ENCODE data around the gene B3GAT1.

B3GAT1 gene

DNA sequence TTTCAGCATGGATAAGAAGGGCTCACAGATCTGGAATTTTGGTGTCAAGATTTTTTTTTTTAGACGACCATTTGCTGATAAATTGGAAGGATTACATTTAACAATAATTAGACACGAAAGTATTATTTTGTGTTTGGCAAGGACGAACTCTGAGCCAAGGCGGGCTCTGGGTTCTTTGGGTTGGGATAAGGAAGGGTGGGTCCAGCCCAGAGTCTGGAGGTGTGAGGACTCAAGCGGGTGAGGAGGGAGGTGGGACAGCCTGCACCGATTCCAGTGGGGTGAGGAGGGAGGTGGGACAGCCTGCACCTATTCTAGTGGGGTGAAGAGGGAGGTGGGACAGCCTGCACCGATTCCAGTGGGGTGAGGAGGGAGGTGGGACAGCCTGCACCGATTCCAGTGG is 4.1 kb downstream of the B3GAT1 start:
- DNase-seq, result no peak

DNA sequence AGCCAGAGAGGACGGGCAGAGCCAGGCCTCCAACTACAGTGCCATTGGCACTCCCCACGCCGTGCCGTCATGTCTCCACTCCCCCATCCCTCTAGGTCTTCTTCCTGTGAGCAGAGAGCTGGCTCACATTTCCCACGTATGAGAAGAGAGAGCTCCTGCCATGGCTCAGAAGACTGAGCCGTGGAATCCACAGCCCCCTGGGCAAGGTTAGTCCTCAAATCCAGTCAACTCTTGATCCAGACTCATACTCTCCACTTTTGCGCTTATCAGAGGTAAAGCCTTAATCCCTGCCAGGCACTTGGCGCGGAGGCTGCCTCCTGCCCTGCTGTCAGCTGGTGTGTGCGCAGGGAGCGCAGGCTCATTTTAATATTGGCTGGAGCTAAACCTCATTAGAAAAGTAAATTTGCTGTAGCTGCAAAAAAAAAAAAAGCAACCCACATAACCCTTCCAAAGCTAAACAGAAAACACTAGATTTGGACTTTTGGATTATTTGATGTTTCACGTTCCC is 4.7 kb downstream of the B3GAT1 start:
- no peak for DNase-seq

DNA sequence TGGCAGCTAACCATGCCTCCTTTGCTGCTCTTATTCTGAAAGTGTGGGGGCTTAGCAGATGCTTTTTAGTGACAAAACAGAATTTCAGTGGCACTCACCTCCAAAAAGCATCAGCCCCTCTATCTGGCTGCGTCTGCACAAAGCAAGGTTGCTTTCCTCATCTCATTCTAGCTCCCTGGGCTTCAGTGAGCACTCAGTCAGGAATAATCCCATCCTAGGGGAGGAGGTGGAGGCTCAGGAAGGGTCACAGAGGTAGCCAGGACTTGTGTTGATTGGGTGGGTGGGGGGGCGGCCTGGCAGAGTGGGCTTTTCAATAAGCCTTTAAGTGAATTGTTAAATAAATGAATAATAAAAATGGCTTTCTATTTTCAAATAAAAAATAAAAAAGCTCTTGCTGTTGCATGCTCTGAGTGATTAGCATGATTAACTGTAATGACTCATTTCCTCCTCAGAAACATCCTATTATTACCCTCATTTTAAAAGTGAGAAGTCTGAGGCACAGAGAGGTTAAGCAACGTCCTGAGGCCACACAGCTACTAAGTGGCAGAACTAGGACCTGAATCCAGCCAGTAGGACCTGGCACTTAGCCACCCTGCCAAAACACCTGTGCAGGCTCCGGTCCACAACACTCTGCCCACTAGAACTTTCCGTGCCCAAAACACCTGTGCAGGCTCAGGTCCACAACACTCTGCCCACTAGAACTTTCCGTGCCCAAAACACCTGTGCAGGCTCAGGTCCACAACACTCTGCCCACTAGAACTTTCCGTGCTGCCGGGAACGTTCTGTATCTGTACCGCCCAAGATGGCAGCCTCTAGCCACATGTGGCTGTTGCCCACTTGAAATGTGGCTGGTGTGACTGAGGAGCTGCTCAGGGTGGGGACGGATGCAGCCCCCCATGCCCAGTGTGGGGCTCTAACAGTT is 5.5 kb downstream of the B3GAT1 start:
- no peak for DNase-seq

DNA sequence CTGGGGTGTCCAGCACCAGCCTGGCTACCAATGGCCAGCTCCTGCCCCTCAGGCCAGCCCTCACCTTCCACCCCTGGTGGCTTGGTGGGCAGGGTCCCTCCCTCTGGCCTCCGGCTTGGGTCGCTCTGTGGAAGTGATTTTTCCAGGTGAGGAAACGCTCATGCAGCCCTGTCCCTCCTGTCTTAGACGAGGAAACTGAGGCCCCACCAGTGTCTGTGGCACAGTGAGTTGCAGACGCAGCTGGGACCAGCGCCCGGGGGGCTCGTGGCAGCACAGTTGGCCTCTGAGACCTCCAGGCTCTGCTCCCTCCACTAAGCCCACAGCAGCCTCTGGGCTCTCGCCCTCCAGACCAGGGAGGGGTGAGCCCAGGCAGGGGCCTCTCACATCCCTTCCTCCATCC is 6.2 kb downstream of the B3GAT1 start:
- no peak for DNase-seq

DNA sequence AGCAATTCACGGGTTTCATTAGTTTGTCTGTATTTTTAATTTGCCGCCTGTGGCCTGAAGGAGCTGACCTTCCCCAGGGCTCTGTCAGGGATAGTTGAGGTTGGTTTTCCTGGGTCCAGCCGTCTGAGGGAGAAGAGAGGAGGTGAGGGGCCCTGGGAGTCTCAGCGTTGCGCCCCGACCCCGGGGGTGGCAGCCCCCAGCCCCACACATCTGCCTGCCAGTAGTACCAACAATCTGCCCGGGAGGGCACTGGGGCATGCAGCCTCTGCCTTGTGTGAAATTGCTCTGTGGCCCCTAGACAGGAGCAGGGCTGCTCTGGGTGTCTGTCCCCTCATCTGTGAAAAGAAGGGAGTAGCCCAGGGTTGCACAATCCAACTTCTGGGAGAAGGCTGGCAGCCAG is 6.6 kb downstream of the B3GAT1 start:
- no peak for DNase-seq

DNA sequence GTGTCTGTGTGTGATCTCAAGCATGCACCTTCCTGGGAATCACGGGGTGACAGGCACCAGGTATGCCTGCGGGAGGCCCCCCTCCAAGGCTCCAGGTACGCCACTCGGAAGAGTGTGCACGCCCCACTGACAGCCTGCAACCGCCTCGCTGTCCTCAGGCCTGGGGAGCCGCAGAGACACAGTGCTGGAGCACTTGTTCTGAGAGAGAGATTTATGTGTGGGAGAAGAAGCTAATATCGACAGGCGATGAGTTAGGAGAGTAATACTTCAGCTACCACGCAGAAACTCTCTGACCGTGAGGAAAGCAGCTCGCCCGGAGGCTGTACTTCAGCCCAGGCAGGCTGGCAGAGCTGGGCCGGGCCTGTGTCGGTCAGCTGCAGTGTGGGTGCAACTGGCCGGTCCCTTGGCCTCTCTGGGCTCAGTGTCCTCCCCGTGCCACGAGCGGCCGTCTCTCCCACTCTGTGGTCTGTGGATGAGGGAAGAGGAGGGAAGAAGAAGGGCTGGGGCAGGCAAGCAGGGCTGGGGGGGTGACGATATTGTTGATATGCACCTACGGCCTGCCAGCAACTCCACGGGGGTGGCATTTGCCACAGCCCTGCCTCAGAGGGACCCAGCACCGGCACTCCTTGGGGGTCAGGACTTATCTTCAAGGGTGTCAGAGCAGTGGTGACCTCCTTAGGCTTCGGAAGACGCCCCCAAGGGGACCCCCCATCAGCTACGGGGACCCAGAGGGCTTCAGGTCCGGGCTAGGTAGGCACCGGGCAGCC is 7.3 kb downstream of the B3GAT1 start:
- no peak for DNase-seq

DNA sequence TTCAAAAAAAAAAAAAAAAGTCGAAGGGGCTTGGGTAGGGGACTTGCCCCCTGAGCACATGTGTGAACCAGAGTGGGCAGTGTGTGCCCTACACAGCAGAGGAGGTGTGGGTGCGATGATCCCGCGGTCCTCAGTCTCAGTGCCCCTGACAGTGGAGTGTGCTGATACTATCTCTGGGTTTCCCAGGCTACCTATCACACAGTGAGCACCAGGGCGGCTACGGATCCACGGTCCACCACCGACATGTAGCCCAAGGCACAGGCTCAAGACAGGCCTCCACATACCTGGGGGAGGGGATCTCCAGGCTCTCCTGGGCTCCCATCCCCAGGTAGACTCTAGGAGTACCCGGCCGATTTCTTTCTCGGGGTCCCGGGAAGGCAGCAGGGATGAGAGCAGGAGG is 9.1 kb downstream of the B3GAT1 start:
- DNase-seq, result no peak

DNA sequence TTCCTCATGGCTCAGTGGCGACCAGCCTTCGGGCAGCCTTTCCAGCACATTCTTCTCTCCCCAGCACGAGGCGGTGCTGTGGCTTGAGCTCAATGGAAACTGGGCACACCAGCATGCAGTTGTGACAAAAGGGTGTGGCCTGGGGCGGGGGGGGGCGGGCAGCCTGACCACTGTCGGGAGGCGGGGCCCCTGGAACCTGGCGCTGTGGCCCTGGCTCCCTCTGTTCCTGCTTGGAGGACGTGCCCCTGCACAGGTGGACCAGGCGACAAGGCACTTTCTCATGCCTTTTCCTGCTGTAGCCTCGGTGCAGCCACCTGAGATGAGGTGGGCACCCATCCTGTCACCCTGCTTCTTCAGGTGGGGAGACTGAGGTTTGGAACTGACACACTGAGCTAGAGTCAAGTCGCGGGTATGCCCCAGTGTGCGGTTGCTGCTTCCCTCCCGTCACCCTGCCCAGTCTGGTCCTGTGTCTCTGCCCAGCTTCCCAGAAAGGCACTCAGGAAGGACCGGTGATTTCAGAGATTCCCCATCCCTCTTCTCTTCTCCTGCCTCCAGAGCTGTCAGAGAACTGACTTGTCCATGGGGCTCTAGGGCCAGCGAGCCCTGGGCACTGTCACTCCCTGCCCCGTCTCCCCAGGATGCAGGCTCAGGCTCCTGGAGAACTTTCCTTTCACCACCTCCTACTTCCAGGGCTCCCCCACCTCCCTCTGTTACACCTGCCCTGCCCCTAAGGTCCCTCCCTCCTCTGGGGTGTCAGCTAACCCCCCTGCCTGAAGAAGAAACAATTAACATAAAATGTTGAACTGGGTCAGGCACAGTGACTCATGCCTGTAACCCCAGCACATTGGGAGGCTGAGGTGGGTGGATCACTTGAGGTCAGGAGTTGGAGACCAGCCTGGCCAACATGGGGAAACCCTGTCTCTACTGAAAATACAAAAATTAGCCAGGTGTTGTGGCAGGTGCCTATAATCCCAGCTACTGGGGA is 9.9 kb downstream of the B3GAT1 start:
- DNase-seq, result no peak

DNA sequence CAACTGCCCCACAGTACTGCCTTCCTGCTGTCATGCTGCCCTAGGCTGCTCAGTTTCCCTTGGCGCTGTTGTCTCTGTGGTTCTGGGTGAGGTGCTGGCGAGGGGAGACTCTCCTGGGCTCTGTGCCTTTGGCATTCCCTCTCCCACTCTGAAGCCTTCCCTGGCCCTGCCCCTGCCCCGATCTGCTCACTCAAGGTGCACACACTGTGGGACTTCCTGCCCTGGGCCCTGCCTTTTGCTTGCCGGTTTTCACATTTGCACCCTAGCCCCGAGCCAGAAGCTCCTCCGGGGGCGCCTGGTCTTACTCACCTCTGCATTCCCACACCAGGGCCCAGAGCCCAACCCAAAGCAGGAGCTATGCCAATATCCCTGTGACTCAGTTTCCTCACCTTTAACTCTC is 12.0 kb downstream of the B3GAT1 start:
- DNase-seq, result no peak

DNA sequence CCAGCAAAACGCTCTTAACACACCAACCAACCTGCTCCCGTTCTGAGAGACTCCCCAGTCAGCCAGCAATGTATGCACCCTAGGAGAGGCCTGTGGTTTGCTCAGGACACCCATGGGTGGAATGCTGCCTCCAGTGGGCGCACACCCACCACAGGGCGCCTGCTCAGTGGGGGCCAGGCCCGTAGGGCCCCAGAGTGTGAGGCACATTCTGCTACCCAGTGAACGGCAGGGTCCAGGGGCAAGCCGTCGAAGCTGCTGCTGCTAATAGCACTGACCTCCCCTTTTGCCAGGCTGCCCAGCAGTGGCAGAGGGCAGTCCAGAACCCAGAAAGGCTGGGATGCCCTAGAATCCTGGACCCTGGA is 12.8 kb downstream of the B3GAT1 start:
- DNase-seq, result no peak

DNA sequence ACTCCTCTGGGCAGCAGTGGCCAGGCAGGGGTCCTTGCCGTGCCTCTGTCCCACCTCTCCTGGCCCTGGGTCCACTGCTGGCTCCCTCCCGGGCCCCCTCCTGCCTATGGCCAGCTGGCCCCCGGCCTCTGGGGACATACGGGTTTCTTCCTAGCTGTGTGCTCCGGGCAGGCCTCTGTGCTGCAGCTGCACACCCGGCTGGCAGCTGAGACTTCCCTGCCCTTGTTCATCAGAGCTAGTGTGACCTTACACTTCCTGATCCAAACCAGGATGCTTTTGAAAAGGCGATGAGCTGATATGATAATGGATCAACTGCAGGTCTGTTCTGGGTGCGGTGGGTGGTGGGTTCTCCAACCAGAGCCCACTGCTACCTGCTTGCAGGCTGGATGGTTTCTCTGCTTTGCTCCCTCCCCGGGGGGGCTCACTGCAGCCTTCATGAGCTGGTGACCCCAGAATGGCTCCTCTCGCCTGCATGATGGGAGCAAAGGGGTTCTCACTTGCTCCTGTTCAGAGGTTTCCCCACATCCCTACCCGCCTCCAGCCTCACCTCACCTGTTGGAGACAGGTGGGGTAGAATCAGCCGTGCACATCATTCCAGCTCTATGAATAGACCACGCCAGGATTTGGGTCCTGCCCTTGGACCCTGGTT is 13.3 kb downstream of the B3GAT1 start:
- DNase-seq, result no peak

DNA sequence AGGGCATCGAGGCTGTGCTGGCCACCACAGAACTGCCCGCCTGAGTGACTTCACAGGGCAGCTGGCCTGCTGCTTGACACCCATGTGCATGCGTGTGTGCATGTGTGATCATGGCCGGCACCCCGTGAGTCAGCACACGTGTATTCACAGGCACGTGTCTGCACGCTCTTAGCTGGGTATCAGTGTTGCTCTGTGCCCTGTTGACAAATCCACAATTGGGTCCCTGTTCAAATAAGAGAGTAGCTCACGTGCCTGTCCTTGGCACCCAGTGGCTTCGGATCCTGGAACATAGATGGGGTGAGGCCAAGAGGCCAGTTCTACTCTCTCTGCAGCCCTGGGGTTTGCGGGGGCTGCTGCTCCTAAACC is 14.0 kb downstream of the B3GAT1 start:
- DNase-seq, result no peak

DNA sequence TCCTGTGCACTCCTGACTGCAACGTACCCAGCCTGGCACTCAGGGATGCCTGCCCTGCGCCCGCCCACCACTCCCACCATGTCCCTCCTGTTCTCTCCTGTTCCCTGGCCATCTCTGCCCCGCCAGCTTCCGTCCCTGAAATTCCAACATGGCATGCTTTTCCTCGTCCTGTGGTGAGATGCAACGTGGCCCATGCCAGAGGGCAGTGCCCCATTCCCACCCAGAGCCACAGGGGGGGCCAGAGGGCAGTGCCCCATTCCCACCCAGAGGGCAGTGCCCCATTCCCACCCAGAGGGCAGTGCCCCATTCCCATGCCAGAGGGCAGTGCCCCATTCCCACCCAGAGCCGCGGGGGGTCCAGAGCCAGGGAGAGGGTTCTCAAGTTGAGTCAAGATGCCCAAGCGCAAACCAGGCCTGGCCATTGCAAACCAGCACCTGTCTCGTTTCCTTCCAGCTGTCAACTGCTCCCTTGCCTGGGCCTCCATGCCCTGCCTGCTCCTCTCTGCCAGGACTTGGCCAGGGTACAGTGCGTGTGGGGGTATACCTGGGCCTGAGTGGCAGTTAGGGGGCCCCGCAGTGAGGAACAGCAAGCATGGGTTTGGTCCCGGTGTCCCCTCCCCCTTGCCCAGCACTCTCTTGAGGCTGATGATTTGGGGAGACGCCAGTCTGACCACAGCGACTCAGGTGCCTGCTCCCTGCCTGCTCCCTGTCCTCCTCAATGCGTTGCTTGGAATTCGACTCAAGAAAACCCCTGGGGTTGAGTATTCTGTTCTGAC is 14.6 kb downstream of the B3GAT1 start:
- DNase-seq, result no peak

DNA sequence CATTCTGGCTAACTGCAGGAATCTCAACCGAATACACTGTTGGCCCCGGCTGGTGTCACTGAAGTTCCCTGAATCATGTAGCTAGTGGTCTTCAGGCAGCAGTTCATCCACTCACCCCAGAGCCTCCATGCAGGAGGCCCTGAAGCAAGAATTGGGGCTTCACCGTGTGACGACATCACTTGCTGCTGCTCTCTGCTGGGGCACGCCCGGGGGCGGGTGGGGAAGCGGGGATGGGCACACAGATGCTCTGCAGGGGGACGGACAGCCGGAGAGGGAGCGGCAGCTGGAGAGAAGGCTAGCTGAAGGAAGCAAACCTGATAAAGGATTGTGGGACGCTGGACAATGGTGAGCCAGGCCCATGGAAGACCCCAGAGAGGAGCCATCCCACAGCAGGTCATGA is 17.0 kb downstream of the B3GAT1 start:
- no peak for DNase-seq

DNA sequence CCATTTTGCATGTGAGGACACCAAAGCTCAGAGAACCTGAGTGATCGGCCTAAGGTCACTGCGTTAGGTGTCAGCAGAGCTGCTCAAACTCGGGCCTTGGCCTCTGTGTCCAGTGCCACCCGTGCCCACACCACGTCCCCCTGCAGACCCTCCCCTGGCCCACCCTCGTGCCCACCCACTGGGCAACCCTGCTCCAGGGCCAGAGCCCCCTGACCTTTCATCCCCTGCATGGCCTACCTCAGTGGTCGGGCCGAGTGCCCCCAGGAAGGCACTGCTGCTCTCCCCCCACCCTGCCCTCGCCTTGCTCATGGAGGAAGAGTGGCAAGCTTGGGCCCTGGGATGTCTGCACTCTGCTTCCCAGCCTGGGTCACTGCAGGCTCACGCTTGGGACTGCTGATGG is 17.7 kb downstream of the B3GAT1 start:
- DNase-seq, result no peak

DNA sequence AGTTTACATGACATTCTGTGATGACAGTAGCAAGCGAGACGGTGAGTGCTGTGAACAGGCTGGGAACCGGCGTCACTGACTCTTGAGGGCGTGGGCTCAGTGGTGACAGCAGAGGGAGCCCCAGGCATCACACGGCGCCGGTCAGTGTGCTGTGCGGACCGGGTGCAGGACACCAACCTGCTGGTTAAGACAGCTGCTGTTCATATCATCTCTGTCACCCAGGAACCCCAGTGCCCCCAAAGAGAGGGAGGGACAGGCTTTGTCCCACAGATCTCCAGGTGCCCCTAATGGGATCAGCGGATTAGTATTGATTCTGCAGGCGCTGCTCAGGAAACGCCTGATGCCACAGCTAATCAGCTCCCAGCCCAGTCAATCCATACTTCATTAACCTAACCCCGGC is 18.4 kb downstream of the B3GAT1 start:
- DNase-seq, result no peak

DNA sequence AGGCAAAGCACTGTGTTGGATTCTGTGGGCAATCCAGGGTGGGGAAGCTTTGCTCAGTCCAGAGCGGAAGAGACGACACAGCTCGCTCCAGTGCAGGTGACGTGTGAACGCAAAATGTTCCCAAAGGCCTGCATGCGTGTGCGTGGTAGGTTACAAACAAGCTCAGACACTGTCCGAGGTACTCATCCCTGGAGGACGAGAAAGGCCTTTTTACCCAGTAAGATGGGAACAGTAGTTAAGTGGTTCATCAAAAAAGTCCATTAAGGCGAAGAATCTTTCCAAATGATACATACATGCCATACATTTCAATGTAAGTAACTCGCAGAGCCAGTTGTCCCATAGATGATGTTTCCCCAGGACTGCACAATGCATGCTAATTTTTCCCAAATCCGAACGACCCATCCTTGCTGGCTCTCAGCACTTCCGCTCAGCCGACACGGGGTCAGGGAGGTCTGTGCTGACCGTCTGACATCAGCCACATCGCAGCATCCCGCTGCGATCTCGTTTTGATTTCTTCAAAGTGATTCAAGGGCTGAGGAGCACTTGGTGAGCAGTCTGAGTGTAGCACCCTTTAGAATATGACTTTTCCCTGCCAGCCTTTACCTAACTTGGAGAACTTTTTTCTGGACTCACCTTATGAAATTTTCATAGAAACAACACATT is 19.0 kb downstream of the B3GAT1 start:
- no peak for DNase-seq

DNA sequence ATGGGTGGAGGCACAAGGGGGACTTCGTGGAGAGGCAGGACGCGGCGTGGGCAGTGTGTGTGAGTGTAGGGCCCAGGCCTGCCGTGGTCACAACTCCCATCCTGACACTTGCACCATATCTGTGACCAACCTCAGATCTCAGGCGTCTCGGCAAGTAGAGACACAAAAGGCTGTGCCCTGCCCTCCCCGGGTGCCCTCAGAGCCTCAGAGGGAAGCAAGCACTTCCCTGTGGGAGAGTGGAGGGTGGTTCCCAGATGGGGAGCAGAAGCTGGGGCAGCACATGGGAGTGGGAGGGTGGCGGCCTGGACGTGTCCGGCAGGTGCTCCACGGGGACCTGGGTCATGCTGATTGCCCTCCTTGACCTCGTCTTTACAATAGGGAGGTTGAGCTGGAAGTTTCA is 20.4 kb downstream of the B3GAT1 start:
- DNase-seq, result no peak

DNA sequence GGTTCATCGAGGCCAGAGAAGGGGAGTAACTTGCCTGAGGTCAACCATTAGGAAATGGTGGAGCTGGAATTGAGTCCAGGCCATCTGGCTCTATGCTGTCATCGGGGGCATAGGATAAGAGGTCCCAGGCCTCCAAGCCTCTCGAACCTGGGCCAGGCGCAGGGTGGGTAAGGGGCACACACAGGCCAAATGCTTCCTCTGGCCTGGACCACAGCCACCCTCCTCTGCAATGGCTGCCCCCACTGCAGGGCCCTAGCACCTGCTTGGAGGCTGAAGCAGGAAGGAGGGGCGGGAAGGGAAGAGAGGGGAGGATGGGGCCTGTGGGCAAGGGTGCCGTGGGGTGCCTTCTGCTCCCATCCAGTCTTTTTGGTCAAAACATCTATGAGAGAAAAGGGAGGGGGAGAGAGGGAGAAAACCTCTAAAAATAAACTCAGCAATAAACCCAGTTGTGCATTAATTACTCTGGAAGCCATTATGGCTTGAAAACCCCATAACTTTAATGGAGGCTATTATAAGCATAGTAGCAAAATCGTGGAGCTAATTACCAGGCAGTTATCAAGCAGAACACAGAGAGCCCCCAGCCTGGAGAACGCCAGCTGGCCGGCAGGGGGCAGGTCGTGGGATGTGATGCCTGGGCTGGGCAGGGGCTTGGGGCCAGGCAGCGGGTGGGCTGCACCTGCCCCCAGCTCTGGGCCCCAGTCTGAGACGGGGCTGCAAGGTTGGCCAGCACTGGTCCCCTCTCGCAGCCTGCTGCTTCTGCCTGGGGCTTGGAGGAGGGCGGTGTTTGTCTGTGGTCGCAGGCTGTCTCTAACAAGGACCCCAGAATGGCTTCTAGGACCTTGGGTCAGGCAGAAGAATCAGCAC is 21.1 kb downstream of the B3GAT1 start:
- no peak for DNase-seq
